GM18520 (cell line): ENCODE data around the gene LTBP1.

Experiments used
- ATAC-seq: cut with Tn5 transposase; IDR thresholded peaks from one replicate; pipeline ENCODE4 v1.9.1; 2021; ENCODE audit not compliant: unreplicated experiment

Gene LTBP1

GRCh38 chr2:33246432-33246831, 299.7 kb downstream of the LTBP1 start:
- no peak for ATAC-seq

- ATAC-seq, result no peak
Measured at GRCh38 chr2:33247365-33247764, 300.6 kb downstream of the LTBP1 start.

GRCh38 chr2:33250417-33251029, 303.8 kb downstream of the LTBP1 start:
- ATAC-seq, result no peak

- no peak for ATAC-seq
Measured at GRCh38 chr2:33256162-33256755, 309.5 kb downstream of the LTBP1 start.

- no peak for ATAC-seq
Measured at GRCh38 chr2:33258387-33258786, 311.6 kb downstream of the LTBP1 start.

- no peak for ATAC-seq
Measured at GRCh38 chr2:33262097-33262496, 315.3 kb downstream of the LTBP1 start.

- ATAC-seq, result no peak
Measured at GRCh38 chr2:33264766-33265165, 318.0 kb downstream of the LTBP1 start.

- no peak for ATAC-seq
Measured at GRCh38 chr2:33265584-33266338, 319.0 kb downstream of the LTBP1 start.

- ATAC-seq, result no peak
Measured at GRCh38 chr2:33266467-33266866, 319.7 kb downstream of the LTBP1 start.

- no peak for ATAC-seq
Measured at GRCh38 chr2:33267043-33267442, 320.3 kb downstream of the LTBP1 start.

GRCh38 chr2:33267756-33268155, 321.0 kb downstream of the LTBP1 start:
- no peak for ATAC-seq

GRCh38 chr2:33268246-33268831, 321.6 kb downstream of the LTBP1 start:
- ATAC-seq, result no peak

- peak; percentile 80 for ATAC-seq
Measured at GRCh38 chr2:33272001-33272400, 325.2 kb downstream of the LTBP1 start.

GRCh38 chr2:33273479-33273878, 326.7 kb downstream of the LTBP1 start:
- no peak for ATAC-seq

GRCh38 chr2:33274524-33274923, 327.8 kb downstream of the LTBP1 start:
- ATAC-seq, result no peak

- no peak for ATAC-seq
Measured at GRCh38 chr2:33275689-33276444, 329.1 kb downstream of the LTBP1 start.

- ATAC-seq, result no peak
Measured at GRCh38 chr2:33277002-33277426, 330.3 kb downstream of the LTBP1 start.

GRCh38 chr2:33278245-33278943, 331.6 kb downstream of the LTBP1 start:
- ATAC-seq, result no peak

- no peak for ATAC-seq
Measured at GRCh38 chr2:33284287-33284686, 337.5 kb downstream of the LTBP1 start.

- no peak for ATAC-seq
Measured at GRCh38 chr2:33287507-33288005, 340.8 kb downstream of the LTBP1 start.
